Measurements from ENCODE around the gene FARP2.

- TF ChIP-seq CTCF (IDR thresholded peaks at IDR 0.05) = no peak
- TF ChIP-seq POLR2A (IDR thresholded peaks at IDR 0.05) = no peak
Observed at GRCh38 chr2:241463276-241464135, 107.4 kb downstream of the FARP2 start.
